Neural crest cell (in vitro differentiated cells): ENCODE results near the gene TNFSF4. TPM values are rescaled to one million over a fixed set of nuclear protein-coding genes. Genes with fewer than 3 reads are reported as not detected.

Experiments used
- DNase-seq: peaks from one replicate; pipeline ENCODE4 v3.0.0; 2021; ENCODE audit warnings: low read depth, mixed read lengths, low spot score
- H3K27ac Mint-ChIP-seq: one replicate; pipeline ENCODE4 v1.8.0; 2021; ENCODE audit warnings: mild to moderate bottlenecking, mixed read lengths; ENCODE audit not compliant: unreplicated experiment
- H3K27me3 Mint-ChIP-seq: 2 replicates; pipeline ENCODE4 v1.8.0; 2021; ENCODE audit warnings: low read depth, mild to moderate bottlenecking, mixed read lengths
- H3K36me3 Mint-ChIP-seq: 2 replicates; pipeline ENCODE4 v1.8.0; 2021; ENCODE audit warnings: low read depth, mild to moderate bottlenecking, mixed read lengths
- H3K4me1 Mint-ChIP-seq: 2 replicates; pipeline ENCODE4 v1.8.0; 2021; ENCODE audit warnings: mixed read lengths
- H3K4me3 Mint-ChIP-seq: one replicate; pipeline ENCODE4 v1.8.0; 2021; ENCODE audit warnings: mild to moderate bottlenecking, mixed read lengths
- H3K9me3 Mint-ChIP-seq: 2 replicates; pipeline ENCODE4 v1.8.0; 2021; ENCODE audit warnings: mixed read lengths
- CTCF ChIP-seq: fragments of 200-600 bp; sonication (generic); conservative IDR thresholded peaks from 2 replicates; pipeline ENCODE4 v1.5.0; 2021; ENCODE audit warnings: antibody characterized with exemption, mild to moderate bottlenecking
- total RNA-seq: library from RNA; stranded (reverse); gene quantifications from 2 replicates; pipeline ENCODE4 v1.2.1, GENCODE V29; 2021

Gene TNFSF4
- total RNA-seq, 1 donor from 2014 or later = 1.1 TPM

- Mint-ChIP-seq H3K4me3 (no peak overlapping the region), H3K27ac (no peak overlapping the region), H3K9me3 (peaks cover 3% of the 10 kb centered on the region), H3K36me3 (no peaks in the 10 kb centered on the region), H3K27me3 (no peaks in the 10 kb centered on the region), H3K4me1 (peaks cover 49% of the 10 kb centered on the region)
- no peak for TF ChIP-seq CTCF
- no peak for DNase-seq
Observed at GRCh38 chr1:173210283-173210682, 3.2 kb upstream of the TNFSF4 start.

GRCh38 chr1:173208868-173209267, 1.7 kb upstream of the TNFSF4 start:
- H3K27me3 Mint-ChIP-seq = no peaks in the 10 kb centered on the region
- no peak for TF ChIP-seq CTCF

GRCh38 chr1:173208146-173208545, 1.0 kb upstream of the TNFSF4 start:
- no peaks in the 10 kb centered on the region for H3K9me3 Mint-ChIP-seq
- H3K4me3 Mint-ChIP-seq = no peak overlapping the region
- DNase-seq = no peak
- no peak overlapping the region for H3K27ac Mint-ChIP-seq
- no peaks in the 10 kb centered on the region for H3K36me3 Mint-ChIP-seq
- H3K4me1 Mint-ChIP-seq = peaks cover 40% of the 10 kb centered on the region
- no peak for TF ChIP-seq CTCF
- H3K27me3 Mint-ChIP-seq = no peaks in the 10 kb centered on the region

More at GRCh38 chr1:173208868-173209267, 1.7 kb upstream of the TNFSF4 start:
- H3K4me1 Mint-ChIP-seq = peaks cover 42% of the 10 kb centered on the region
- no peaks in the 10 kb centered on the region for H3K9me3 Mint-ChIP-seq
- H3K36me3 Mint-ChIP-seq = no peaks in the 10 kb centered on the region
- H3K27ac Mint-ChIP-seq = no peak overlapping the region
- no peak overlapping the region for H3K4me3 Mint-ChIP-seq
- no peak for DNase-seq

GRCh38 chr1:173205146-173206051, 1.7 kb downstream of the TNFSF4 start:
- TF ChIP-seq CTCF = no peak
- Mint-ChIP-seq H3K4me1 (peaks cover 16% of the 10 kb centered on the region), H3K9me3 (no peaks in the 10 kb centered on the region), H3K27me3 (no peaks in the 10 kb centered on the region), H3K4me3 (no peak overlapping the region), H3K36me3 (no peaks in the 10 kb centered on the region), H3K27ac (no peak overlapping the region)
- no peak for DNase-seq

- Mint-ChIP-seq H3K4me1 (peaks cover 10% of the 10 kb centered on the region), H3K27me3 (no peaks in the 10 kb centered on the region), H3K27ac (no peak overlapping the region), H3K9me3 (no peaks in the 10 kb centered on the region), H3K36me3 (no peaks in the 10 kb centered on the region), H3K4me3 (no peak overlapping the region)
- TF ChIP-seq CTCF = no peak
- no peak for DNase-seq
Observed at GRCh38 chr1:173204693-173205092, 2.4 kb downstream of the TNFSF4 start.
